IMR-90 (cell line): ENCODE measurements around the gene EPHB1. TPM values are rescaled to one million over a fixed set of nuclear protein-coding genes. Genes with fewer than 3 reads are reported as not detected.

Source experiments
- ATAC-seq: fragments of 200-7000 bp; cut with Tn5 transposase; 2 replicates; pipeline ENCODE4 v1.9.1; 2020; ENCODE audit warnings: low read depth, mild to moderate bottlenecking, moderate library complexity
- BruUV-seq: library from RNA; stranded (reverse); fragments of 400-500 nt; replicated peaks from 2 replicates; lab custom pipeline; 2021; lab: Mats Ljungman, UMichigan
- CTCF ChIA-PET: fragments of 300-600 bp; formaldehyde crosslinking; extraction: SDS; loops from one replicate; lab custom pipeline; 2021; ENCODE audit warnings: antibody characterized with exemption; lab: Yijun Ruan, JAX
- POLR2A ChIA-PET: fragments of 300-600 bp; sonication (Branson Sonifier 250); formaldehyde crosslinking; loops from one replicate; lab custom pipeline; 2022; ENCODE audit warnings: antibody characterized with exemption; ENCODE audit not compliant: unreplicated experiment; lab: Charles Lee
- DNase-seq: peaks from one replicate; pipeline ENCODE4 v3.0.0; 2013
- H2AFZ ChIP-seq: replicated peaks from 2 replicates; pipeline ENCODE3; 2013; ENCODE audit warnings: low read length, mild to moderate bottlenecking; ENCODE audit not compliant: poor library complexity
- H2AK5ac ChIP-seq: 2 replicates; pipeline ENCODE4 v1.6.1; 2013; ENCODE audit warnings: low read depth, low read length, inconsistent platforms
- H2AK9ac ChIP-seq: replicated peaks from 2 replicates; pipeline ENCODE3; 2013; ENCODE audit warnings: mild to moderate bottlenecking, low read depth, low read length, moderate library complexity; ENCODE audit not compliant: poor library complexity
- H2BK120ac ChIP-seq: 2 replicates; pipeline ENCODE4 v1.6.1; 2013; ENCODE audit warnings: low read depth, low read length, inconsistent platforms
- H2BK15ac ChIP-seq: 3 replicates; pipeline ENCODE4 v1.6.1; 2013; ENCODE audit warnings: low read depth, low read length, inconsistent platforms
- H2BK20ac ChIP-seq: 2 replicates; pipeline ENCODE4 v1.6.1; 2013; ENCODE audit warnings: low read depth, mild to moderate bottlenecking, inconsistent platforms, low read length, moderate library complexity
- H2BK5ac ChIP-seq: 2 replicates; pipeline ENCODE4 v1.6.1; 2013; ENCODE audit warnings: mild to moderate bottlenecking, low read depth, low read length, inconsistent platforms; ENCODE audit not compliant: poor library complexity, severe bottlenecking
- H3K14ac ChIP-seq: replicated peaks from 2 replicates; pipeline ENCODE4 v1.6.1; 2013; ENCODE audit warnings: low read depth, low read length, inconsistent platforms
- H3K18ac ChIP-seq: 2 replicates; pipeline ENCODE4 v1.6.1; 2013; ENCODE audit warnings: low read depth, low read length, control low read depth
- H3K23ac ChIP-seq: 2 replicates; pipeline ENCODE4 v1.6.1; 2013; ENCODE audit warnings: low read depth, low read length, inconsistent platforms
- H3K27ac ChIP-seq: 2 replicates; pipeline ENCODE4 v1.5.1; 2013; ENCODE audit warnings: mild to moderate bottlenecking, control low read depth, low read length; ENCODE audit not compliant: insufficient read depth
- H3K27me3 ChIP-seq: 2 replicates; pipeline ENCODE4 v1.6.1; 2013; ENCODE audit warnings: low read length; ENCODE audit not compliant: control insufficient read depth, insufficient read depth
- H3K36me3 ChIP-seq: 2 replicates; pipeline ENCODE4 v1.6.1; 2013; ENCODE audit warnings: low read length, mixed read lengths; ENCODE audit not compliant: control insufficient read depth, insufficient read depth
- H3K4ac ChIP-seq: 2 replicates; pipeline ENCODE4 v1.6.1; 2013; ENCODE audit warnings: low read depth, low read length, inconsistent platforms
- H3K4me1 ChIP-seq: 2 replicates; pipeline ENCODE4 v1.6.1; 2013; ENCODE audit warnings: low read length, mixed read lengths; ENCODE audit not compliant: control insufficient read depth, insufficient read depth
- H3K4me2 ChIP-seq: 2 replicates; pipeline ENCODE4 v1.6.1; 2013; ENCODE audit warnings: low read depth, mild to moderate bottlenecking, control low read depth, low read length, moderate library complexity
- H3K4me3 ChIP-seq: 2 replicates; pipeline ENCODE4 v1.5.1; 2013; ENCODE audit warnings: low read depth, mild to moderate bottlenecking, control low read depth, low read length, moderate library complexity; ENCODE audit not compliant: insufficient read depth
- H3K56ac ChIP-seq: 2 replicates; pipeline ENCODE4 v1.6.1; 2013; ENCODE audit warnings: low read length, inconsistent platforms; ENCODE audit not compliant: insufficient read depth; ENCODE audit errors: extremely low read depth
- H3K79me1 ChIP-seq, 2 experiments: 2 replicates each; pipeline ENCODE4 v1.6.1; 2013; ENCODE audit warnings: low read length in 2 of 2, inconsistent platforms in 1 of 2, low read depth in 1 of 2
- H3K9ac ChIP-seq: 2 replicates; pipeline ENCODE4 v1.6.1; 2013; ENCODE audit warnings: low read depth, low read length, control low read depth
- H3K9me1 ChIP-seq: 2 replicates; pipeline ENCODE4 v1.6.1; 2013; ENCODE audit warnings: low read length, inconsistent platforms; ENCODE audit not compliant: insufficient read depth
- H3K9me3 ChIP-seq: 2 replicates; pipeline ENCODE4 v1.6.1; 2013; ENCODE audit warnings: low read length; ENCODE audit not compliant: control insufficient read depth, insufficient read depth
- H4K20me1 ChIP-seq: 2 replicates; pipeline ENCODE4 v1.6.1; 2013; ENCODE audit warnings: low read length, inconsistent platforms; ENCODE audit not compliant: insufficient read depth
- H4K5ac ChIP-seq: 2 replicates; pipeline ENCODE4 v1.6.1; 2013; ENCODE audit warnings: mild to moderate bottlenecking, low read depth, low read length, control low read depth
- H4K8ac ChIP-seq, 2 experiments: 2 replicates each; pipeline ENCODE4 v1.6.1; 2013; ENCODE audit warnings: low read depth in 2 of 2, low read length in 2 of 2, control low read depth in 1 of 2, inconsistent platforms in 1 of 2
- H4K91ac ChIP-seq: 2 replicates; pipeline ENCODE4 v1.6.1; 2013; ENCODE audit warnings: low read depth, low read length, inconsistent platforms; ENCODE audit not compliant: insufficient read depth
- CEBPB ChIP-seq: IDR thresholded peaks from 2 replicates; pipeline ENCODE4 v1.6.1; 2012; ENCODE audit warnings: low read depth, low read length, improper control_type of control experiment
- CHD1 ChIP-seq: IDR thresholded peaks from 2 replicates; pipeline ENCODE4 v1.6.1; 2012; ENCODE audit warnings: low read depth, low read length, improper control_type of control experiment
- FOS ChIP-seq: fragments of 150-350 bp; IDR thresholded peaks from 2 replicates; pipeline ENCODE4 v1.6.1; 2016; ENCODE audit warnings: low read depth, low read length
- MAFK ChIP-seq: IDR thresholded peaks from 2 replicates; pipeline ENCODE4 v1.6.1; 2012; ENCODE audit warnings: low read depth, low read length, improper control_type of control experiment
- MAZ ChIP-seq: IDR thresholded peaks from 2 replicates; pipeline ENCODE4 v1.6.1; 2012; ENCODE audit warnings: low read depth, mild to moderate bottlenecking, low read length, improper control_type of control experiment, moderate library complexity, borderline replicate concordance
- MXI1 ChIP-seq: IDR thresholded peaks from 2 replicates; pipeline ENCODE4 v1.6.1; 2012; ENCODE audit warnings: low read depth, mild to moderate bottlenecking, low read length, moderate library complexity, borderline replicate concordance
- NFE2L2 ChIP-seq: fragments of 150-350 bp; IDR thresholded peaks from 2 replicates; pipeline ENCODE4 v1.6.1; 2016; ENCODE audit warnings: low read depth, mild to moderate bottlenecking, low read length
- POLR2A ChIP-seq: IDR thresholded peaks from 2 replicates; pipeline ENCODE4 v1.6.1; 2012; ENCODE audit warnings: mild to moderate bottlenecking, low read depth, low read length
- RCOR1 ChIP-seq: IDR thresholded peaks from 2 replicates; pipeline ENCODE4 v1.6.1; 2012; ENCODE audit warnings: mild to moderate bottlenecking, low read length, improper control_type of control experiment; ENCODE audit not compliant: insufficient replicate concordance
- RFX5 ChIP-seq: IDR thresholded peaks from 2 replicates; pipeline ENCODE4 v1.8.0; 2012; ENCODE audit warnings: low read depth, mild to moderate bottlenecking, low read length, moderate library complexity
- SMC3 ChIP-seq: fragments of 150-350 bp; IDR thresholded peaks from 2 replicates; pipeline ENCODE4 v1.6.1; 2016; ENCODE audit warnings: low read depth, mild to moderate bottlenecking, antibody characterized with exemption, low read length, moderate library complexity
- WGBS, 2 experiments: methylation state at CpG; one replicate each; pipeline versions ENCODE4 v1.1.5 to v1.1.7; 2013; ENCODE audit warnings: missing lambda C conversion rate in 2 of 2; ENCODE audit not compliant: insufficient read length in 1 of 2; ENCODE audit errors: extremely low coverage in 2 of 2; 5-methylcytosine and 5-hydroxymethylcytosine counted together
- dilution Hi-C: fragments of 300-500 bp; cut with HindIII; formaldehyde crosslinking; loops from one replicate; pipeline ENCODE4 v1.14.3; 2018; ENCODE audit warnings: low sequenced_read_pairs; ENCODE audit not compliant: unreplicated experiment
- in situ Hi-C: fragments of 300-500 bp; cut with MboI; formaldehyde crosslinking; loops from 3 replicates; pipeline ENCODE4 v1.14.3; 2019; ENCODE audit warnings: low sequenced_read_pairs, inconsistent platforms, mixed read lengths
- intact Hi-C: fragments of 100-400 bp; cut with micrococcal nuclease; formaldehyde crosslinking; loops from 2 replicates; pipeline ENCODE4 v1.10.0; 2022
- polyA plus RNA-seq, 3 experiments: library from polyadenylated mRNA; depleted of rRNA; stranded (reverse); fragments of >200 nt; gene quantifications; 2 replicates each; pipeline ENCODE4 v1.2.3, GENCODE V29; 2012; ENCODE audit warnings: low replicate concordance in 1 of 3
- total RNA-seq: library from RNA; depleted of rRNA; stranded (reverse); fragments of >200 nt; gene quantifications from 2 replicates; pipeline ENCODE4 v1.2.3, GENCODE V29; 2012
- TF ChIP-seq, protein P1 (sequence below): conservative IDR thresholded peaks from 2 replicates; pipeline ENCODE4 v1.5.1; 2012; ENCODE audit warnings: mild to moderate bottlenecking, low read depth, low read length, improper control_type of control experiment
- TF ChIP-seq, protein P2 (sequence below): fragments of 150-350 bp; IDR thresholded peaks from 2 replicates; pipeline ENCODE4 v1.6.1; 2016; ENCODE audit warnings: low read depth, mild to moderate bottlenecking, low read length, moderate library complexity, borderline replicate concordance

The EPHB1 gene
- total and polyA plus RNA-seq, 2 of the 4 experiments (the other 2 are of a cell fraction), result 0.17 to 0.36 TPM

DNA sequence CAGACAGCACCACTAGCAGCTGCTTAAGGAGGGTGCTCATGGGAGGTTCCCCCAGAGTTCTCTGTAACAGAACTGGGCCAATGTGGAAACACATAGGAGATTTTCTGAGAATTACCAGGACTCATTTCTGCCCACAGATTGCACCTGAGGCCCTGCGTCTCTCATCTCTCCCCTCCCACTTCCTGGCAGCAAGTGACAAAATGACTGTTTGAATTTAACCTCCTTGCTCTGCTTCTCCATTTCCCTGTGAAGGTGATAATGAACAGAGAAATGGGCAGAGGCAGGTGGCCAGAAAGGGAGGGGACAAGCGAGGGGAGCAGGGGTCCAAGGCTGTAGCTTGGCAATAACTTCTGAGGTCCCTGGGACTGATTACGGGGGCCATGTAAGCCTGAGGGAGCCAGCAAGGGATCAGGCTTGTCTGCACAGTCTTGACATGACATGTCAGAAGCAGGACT, 8.0 kb downstream of the EPHB1 start:
- in situ Hi-C loops (no loop called here), intact Hi-C loops (no loop called here), dilution Hi-C loops (no loop called here)
- ATAC-seq (no peak), DNase-seq (no peak)
- no peak overlapping the region for H3K4me2 ChIP-seq
- no peak overlapping the region for H3K9ac ChIP-seq
- H2AK9ac ChIP-seq, result no peak overlapping the region
- H2BK120ac ChIP-seq, result no peak overlapping the region
- H4K20me1 ChIP-seq, result no peaks in the 10 kb centered on the region
- 8% methylated on average over 2 of the region's 3 CpGs; no CpG with 5 or more reads in 1 of the 2 experiments for WGBS, 2 experiments
- no peak for TF ChIP-seq FOS
- no peak for TF ChIP-seq RFX5
- TF ChIP-seq, protein P1, sequence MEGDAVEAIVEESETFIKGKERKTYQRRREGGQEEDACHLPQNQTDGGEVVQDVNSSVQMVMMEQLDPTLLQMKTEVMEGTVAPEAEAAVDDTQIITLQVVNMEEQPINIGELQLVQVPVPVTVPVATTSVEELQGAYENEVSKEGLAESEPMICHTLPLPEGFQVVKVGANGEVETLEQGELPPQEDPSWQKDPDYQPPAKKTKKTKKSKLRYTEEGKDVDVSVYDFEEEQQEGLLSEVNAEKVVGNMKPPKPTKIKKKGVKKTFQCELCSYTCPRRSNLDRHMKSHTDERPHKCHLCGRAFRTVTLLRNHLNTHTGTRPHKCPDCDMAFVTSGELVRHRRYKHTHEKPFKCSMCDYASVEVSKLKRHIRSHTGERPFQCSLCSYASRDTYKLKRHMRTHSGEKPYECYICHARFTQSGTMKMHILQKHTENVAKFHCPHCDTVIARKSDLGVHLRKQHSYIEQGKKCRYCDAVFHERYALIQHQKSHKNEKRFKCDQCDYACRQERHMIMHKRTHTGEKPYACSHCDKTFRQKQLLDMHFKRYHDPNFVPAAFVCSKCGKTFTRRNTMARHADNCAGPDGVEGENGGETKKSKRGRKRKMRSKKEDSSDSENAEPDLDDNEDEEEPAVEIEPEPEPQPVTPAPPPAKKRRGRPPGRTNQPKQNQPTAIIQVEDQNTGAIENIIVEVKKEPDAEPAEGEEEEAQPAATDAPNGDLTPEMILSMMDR, result no peak
- TF ChIP-seq CHD1, result no peak
- TF ChIP-seq MXI1, result no peak
- no peak for TF ChIP-seq CEBPB
- no peak for TF ChIP-seq SMC3
- no peak for TF ChIP-seq POLR2A
- TF ChIP-seq MAFK, result no peak
- no peak for TF ChIP-seq NFE2L2
- no peak for TF ChIP-seq MAZ
- TF ChIP-seq RCOR1, result no peak
- TF ChIP-seq, protein P2, sequence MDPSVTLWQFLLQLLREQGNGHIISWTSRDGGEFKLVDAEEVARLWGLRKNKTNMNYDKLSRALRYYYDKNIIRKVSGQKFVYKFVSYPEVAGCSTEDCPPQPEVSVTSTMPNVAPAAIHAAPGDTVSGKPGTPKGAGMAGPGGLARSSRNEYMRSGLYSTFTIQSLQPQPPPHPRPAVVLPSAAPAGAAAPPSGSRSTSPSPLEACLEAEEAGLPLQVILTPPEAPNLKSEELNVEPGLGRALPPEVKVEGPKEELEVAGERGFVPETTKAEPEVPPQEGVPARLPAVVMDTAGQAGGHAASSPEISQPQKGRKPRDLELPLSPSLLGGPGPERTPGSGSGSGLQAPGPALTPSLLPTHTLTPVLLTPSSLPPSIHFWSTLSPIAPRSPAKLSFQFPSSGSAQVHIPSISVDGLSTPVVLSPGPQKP, result no peak
- H3K4ac ChIP-seq, result no peak overlapping the region
- H3K14ac ChIP-seq, result no peak overlapping the region
- H2BK20ac ChIP-seq, result no peak overlapping the region
- no peak overlapping the region for H2AFZ ChIP-seq
- no peak overlapping the region for H3K4me3 ChIP-seq
- BruUV-seq, result no TSS peak
- no peaks in the 10 kb centered on the region for H3K36me3 ChIP-seq
- no peak overlapping the region for H3K27ac ChIP-seq
- H4K8ac ChIP-seq, result no peak overlapping the region
- H4K5ac ChIP-seq, result no peak overlapping the region
- H3K18ac ChIP-seq, result no peak overlapping the region
- H2BK5ac ChIP-seq, result no peak overlapping the region
- H3K79me1 ChIP-seq, result no peaks in the 10 kb centered on the region
- H2BK15ac ChIP-seq, result no peak overlapping the region
- peaks cover 14% of the 10 kb centered on the region; the same call in 1 of the 2 replicates for H3K27me3 ChIP-seq
- H3K56ac ChIP-seq, result no peak overlapping the region
- CTCF ChIA-PET, result no interaction called here
- H2AK5ac ChIP-seq, result no peak overlapping the region
- no peak overlapping the region for H3K23ac ChIP-seq
- POLR2A ChIA-PET, result no interaction called here
- no peaks in the 10 kb centered on the region for H3K9me3 ChIP-seq
- no peaks in the 10 kb centered on the region for H3K4me1 ChIP-seq
- H3K9me1 ChIP-seq, result no peaks in the 10 kb centered on the region
- H4K91ac ChIP-seq, result no peak overlapping the region
